ENCODE data around the gene SLC39A8.

GRCh38 chr4:102358128-102358527 lies 12.8 kb upstream of the SLC39A8 start:
- TF ChIP-seq REST (tag by site-specific recombination; IDR thresholded peaks at IDR 0.05), result no peak
- no peak for TF ChIP-seq CTCF (tag by site-specific recombination; IDR thresholded peaks at IDR 0.05)
- TF ChIP-seq YY1 (tag by site-specific recombination; IDR thresholded peaks at IDR 0.05), result no peak
- TF ChIP-seq ZNF280C (tag by site-specific recombination; IDR thresholded peaks at IDR 0.05), result no peak
- no peak for TF ChIP-seq TRIM28 (IDR thresholded peaks at IDR 0.05; ENCODE audit: borderline replicate concordance, low read length)
- TF ChIP-seq SCRT1 (tag by site-specific recombination; IDR thresholded peaks at IDR 0.05; ENCODE audit: borderline replicate concordance), result no peak
- TF ChIP-seq GLI2 (tag by site-specific recombination; IDR thresholded peaks at IDR 0.05; ENCODE audit: borderline replicate concordance, low read depth), result no peak
